Spleen (tissue), 11 donors: ENCODE data around the gene BRAF. TPM values are rescaled to one million over a fixed set of nuclear protein-coding genes. Genes with fewer than 3 reads are reported as not detected.

Source experiments
- DNase-seq: peaks from one replicate; pipeline ENCODE4 v3.0.0-alpha.2; 2020
- H3K27ac ChIP-seq, 8 donors: fragments of 200-600 bp; sonication (generic) in 7 of 8; 1 replicate in 4 of 8; 2 replicates in 4 of 8; pipeline versions ENCODE4 v1.5.0 to v1.8.0; 2016 to 2021; ENCODE audit warnings: inconsistent platforms in 4 of 8, mild to moderate bottlenecking in 4 of 8, moderate library complexity in 1 of 8
- H3K27me3 ChIP-seq, 7 donors: fragments of 200-600 bp; sonication (generic) in 6 of 7; replicated peaks in 1 of 7; 1 replicate in 4 of 7; 2 replicates in 3 of 7; pipeline versions ENCODE4 v1.5.0 to v1.8.0; 2016 to 2021; ENCODE audit warnings: inconsistent platforms in 3 of 7, mild to moderate bottlenecking in 1 of 7
- H3K36me3 ChIP-seq, 6 donors: fragments of 200-600 bp; sonication (generic) in 5 of 6; 1 replicate in 4 of 6; 2 replicates in 2 of 6; pipeline versions ENCODE4 v1.5.0 to v1.8.0; 2016 to 2021; ENCODE audit warnings: inconsistent platforms in 2 of 6
- H3K4me1 ChIP-seq, 6 donors: fragments of 200-600 bp; sonication (generic) in 5 of 6; 1 replicate in 3 of 6; 2 replicates in 3 of 6; pipeline versions ENCODE4 v1.5.0 to v1.8.0; 2016 to 2021; ENCODE audit warnings: inconsistent platforms in 3 of 6
- H3K4me3 ChIP-seq, 8 donors: fragments of 200-600 bp; sonication (generic) in 7 of 8; 1 replicate in 4 of 8; 2 replicates in 4 of 8; pipeline versions ENCODE4 v1.5.0 to v1.8.0; 2016 to 2021; ENCODE audit warnings: inconsistent platforms in 4 of 8, mild to moderate bottlenecking in 4 of 8, moderate library complexity in 2 of 8
- H3K9me3 ChIP-seq, 8 donors: fragments of 200-600 bp; sonication (generic) in 7 of 8; 1 replicate in 4 of 8; 2 replicates in 4 of 8; pipeline versions ENCODE4 v1.5.0 to v1.8.0; 2016 to 2021; ENCODE audit warnings: inconsistent platforms in 4 of 8
- CTCF ChIP-seq, 11 experiments: fragments of 200-600 bp in 7 of 11; fragments of 450-650 bp in 4 of 11; sonication (generic) in 4 of 11; IDR thresholded peaks in 8 of 11; conservative IDR thresholded peaks in 3 of 11; 1 replicate in 7 of 11; 2 replicates in 4 of 11; pipeline versions ENCODE4 v1.4.0 to v1.8.0; 2016 to 2021; ENCODE audit warnings: antibody characterized with exemption in 11 of 11, inconsistent platforms in 4 of 11, mild to moderate bottlenecking in 1 of 11
- POLR2A ChIP-seq, 3 donors: fragments of 450-650 bp; IDR thresholded peaks; one replicate each; pipeline ENCODE4 v1.5.1; 2017; ENCODE audit warnings: antibody characterized with exemption in 3 of 3, mild to moderate bottlenecking in 1 of 3
- POLR2AphosphoS5 ChIP-seq, 3 donors: sonication (generic); formaldehyde crosslinking; IDR thresholded peaks; one replicate each; pipeline ENCODE4 v1.5.1; 2017; ENCODE audit warnings: antibody characterized with exemption in 3 of 3
- WGBS, 5 donors: extraction: QIAGEN DNeasy Blood & Tissue Kit in 3 of 5; methylation state at CpG; one replicate each; pipeline versions ENCODE4 v1.1.5 to v1.1.7; 2013 to 2018; 5-methylcytosine and 5-hydroxymethylcytosine counted together
- intact Hi-C: fragments of 100-400 bp; cut with DNase I; formaldehyde crosslinking; loops from one replicate; pipeline ENCODE4 v1.15.0; 2023; ENCODE audit warnings: low total_unique reads
- polyA plus RNA-seq, 3 donors: library from polyadenylated mRNA; stranded (reverse); fragments of 200-250 nt; gene quantifications; one replicate each; pipeline ENCODE4 v1.2.1, GENCODE V29; 2013
- total RNA-seq, 7 donors: library from RNA; depleted of rRNA in 3 of 7; stranded (reverse); fragments of >200 nt in 3 of 7; fragmentation: NEBNext Ultra II Directional in 4 of 7; extraction: Animal tissue kit (Norgen Biotek cat#: 25700) in 4 of 7; gene quantifications; one replicate each; pipeline versions ENCODE4 v1.1.0 to v1.2.1, GENCODE V29; 2016 to 2021
- donor health status: healthy with polysubstance abuse.
- donor health status: DM: no; HTN: no; CAD: no; lungs with moderate emphysema.
- donor health status: DM: no; HTN: no; CAD: no.
- donor health status: Bipolar disorder and iron deficiency.
- donor health status: healthy.
- donor health status: DM: no; HTN: no; CAD: no.
- donor health status: DM: yes; HTN: yes; CAD: no.

BRAF gene
- total and polyA plus RNA-seq, 10 donors, result 4.3 to 82.7 (median 49.3) TPM

- DNase-seq, result no peak
- WGBS, 5 donors, result 52 to 70% (median 60%) methylated on average over 3 of the region's 3 CpGs
- intact Hi-C loops, result no loop called here
Measured at GRCh38 chr7:140676306-140676705, 248.4 kb downstream of the BRAF start.

GRCh38 chr7:140675726-140676125, 249.0 kb downstream of the BRAF start:
- Histone ChIP-seq H3K4me1 (peaks cover 23 to 56% (median 45%) of the 10 kb centered on the region in 6 donors), H3K36me3 (peaks cover 0 to 39% (median 17%) of the 10 kb centered on the region in 6 donors), H3K27ac (peak overlapping the region in 5 of 8 donors; percentile 33 to 51 (median 45)), H3K4me3 (no peak overlapping the region), H3K27me3 (no peaks in the 10 kb centered on the region), H3K9me3 (no peaks in the 10 kb centered on the region)
- intact Hi-C loops, result no loop called here
- WGBS, 5 donors, result 73 to 96% (median 84%) methylated on average over 4 of the region's 4 CpGs
- peak; percentile 46 for DNase-seq
- TF ChIP-seq POLR2AphosphoS5 (IDR thresholded peaks at IDR 0.05) (no peak), POLR2A (IDR thresholded peaks at IDR 0.05) (no peak), CTCF (IDR thresholded peaks at IDR 0.05 in 8 of 11, conservative IDR thresholded peaks at IDR 0.05 in 3 of 11) (no peak)

More at GRCh38 chr7:140676306-140676705, 248.4 kb downstream of the BRAF start:
- H3K36me3 ChIP-seq, result peaks cover 0 to 45% (median 21%) of the 10 kb centered on the region in 6 donors
- no peaks in the 10 kb centered on the region for H3K27me3 ChIP-seq
- H3K4me3 ChIP-seq, result no peak overlapping the region
- H3K9me3 ChIP-seq, result no peaks in the 10 kb centered on the region
- H3K27ac ChIP-seq, result peak overlapping the region in 4 of 8 donors; percentile 33 to 47 (median 42)
- TF ChIP-seq CTCF (IDR thresholded peaks at IDR 0.05 in 8 of 11, conservative IDR thresholded peaks at IDR 0.05 in 3 of 11) (no peak), POLR2A (IDR thresholded peaks at IDR 0.05) (no peak), POLR2AphosphoS5 (IDR thresholded peaks at IDR 0.05) (no peak)
- peaks cover 23 to 56% (median 45%) of the 10 kb centered on the region in 6 donors for H3K4me1 ChIP-seq

- Histone ChIP-seq H3K4me3 (no peak overlapping the region), H3K27ac (peak overlapping the region in 5 of 8 donors; percentile 33 to 90 (median 45)), H3K27me3 (no peaks in the 10 kb centered on the region), H3K9me3 (no peaks in the 10 kb centered on the region), H3K4me1 (peaks cover 23 to 56% (median 45%) of the 10 kb centered on the region in 6 donors), H3K36me3 (peaks cover 0 to 33% (median 13%) of the 10 kb centered on the region in 6 donors)
- intact Hi-C loops, result no loop called here
- 58 to 69% (median 60%) methylated on average over 8 of the region's 8 CpGs for WGBS, 5 donors
- peak; percentile 30 for DNase-seq
- peak in 5 of 11 experiments; percentile 22 to 35 (median 27) for TF ChIP-seq CTCF (IDR thresholded peaks at IDR 0.05 in 8 of 11, conservative IDR thresholded peaks at IDR 0.05 in 3 of 11)
- peak in 1 of 3 donors; percentile 34 for TF ChIP-seq POLR2AphosphoS5 (IDR thresholded peaks at IDR 0.05)
- no peak for TF ChIP-seq POLR2A (IDR thresholded peaks at IDR 0.05)
Measured at GRCh38 chr7:140674899-140675701, 249.6 kb downstream of the BRAF start.

- H3K27ac ChIP-seq, result peak overlapping the region in 6 of 8 donors; percentile 86 to 94 (median 92)
Measured at GRCh38 chr7:140674356-140674800, 250.4 kb downstream of the BRAF start.

More at GRCh38 chr7:140674356-140674800, 250.4 kb downstream of the BRAF start:
- TF ChIP-seq POLR2AphosphoS5 (IDR thresholded peaks at IDR 0.05) (peak in 1 of 3 donors; percentile 30), CTCF (IDR thresholded peaks at IDR 0.05 in 8 of 11, conservative IDR thresholded peaks at IDR 0.05 in 3 of 11) (no peak)
- WGBS, 5 donors, result 56 to 69% (median 62%) methylated on average over 5 of the region's 5 CpGs
- Histone ChIP-seq H3K27me3 (no peaks in the 10 kb centered on the region), H3K4me3 (peak overlapping the region in 3 of 8 donors; percentile 72 to 95 (median 79)), H3K9me3 (no peaks in the 10 kb centered on the region), H3K4me1 (peaks cover 23 to 56% (median 45%) of the 10 kb centered on the region in 6 donors), H3K36me3 (peaks cover 0 to 26% (median 7%) of the 10 kb centered on the region in 6 donors)
- DNase-seq, result peak; percentile 72
- intact Hi-C loops, result no loop called here
